Panc1 (cell line): ENCODE results near the gene PIEZO1. TPM values are rescaled to one million over a fixed set of nuclear protein-coding genes. Genes with fewer than 3 reads are reported as not detected.

Source experiments
- ATAC-seq: fragments of 200-7000 bp; cut with Tn5 transposase; 2 replicates; pipeline ENCODE4 v1.9.1; 2020; ENCODE audit warnings: mild to moderate bottlenecking, moderate library complexity
- BruUV-seq: library from RNA; stranded (reverse); fragments of 400-500 nt; replicated peaks from 2 replicates; lab custom pipeline; 2021; lab: Mats Ljungman, UMichigan
- CTCF ChIA-PET: fragments of 300-600 bp; sonication (Branson Sonifier 250); formaldehyde crosslinking; loops from one replicate; lab custom pipeline; 2022; ENCODE audit warnings: antibody characterized with exemption; lab: Charles Lee
- POLR2A ChIA-PET: fragments of 300-600 bp; sonication (Branson Sonifier 250); formaldehyde crosslinking; loops from one replicate; lab custom pipeline; 2022; ENCODE audit warnings: antibody characterized with exemption; lab: Charles Lee
- DNase-seq: peaks from one replicate; pipeline ENCODE4 v3.0.0-alpha.2; 2010; ENCODE audit warnings: low read depth, low spot score
- H3K27ac ChIP-seq: 2 replicates; pipeline ENCODE4 v1.5.1; 2011; ENCODE audit warnings: mild to moderate bottlenecking, low read length, inconsistent platforms
- H3K27me3 ChIP-seq: fragments of 200-500 bp; sonication (Bioruptor generic); 2 replicates; pipeline ENCODE4 v1.6.0; 2014; ENCODE audit warnings: low read length, inconsistent platforms; ENCODE audit not compliant: control insufficient read depth, insufficient read depth
- H3K36me3 ChIP-seq: fragments of 200-500 bp; sonication (Bioruptor generic); 2 replicates; pipeline ENCODE4 v1.5.1; 2014; ENCODE audit warnings: inconsistent platforms, mild to moderate bottlenecking, low read length, moderate library complexity; ENCODE audit not compliant: control insufficient read depth, insufficient read depth
- H3K4me1 ChIP-seq: 2 replicates; pipeline ENCODE4 v1.5.1; 2011; ENCODE audit warnings: inconsistent platforms, mild to moderate bottlenecking, low read length, moderate library complexity; ENCODE audit not compliant: control insufficient read depth, insufficient read depth
- H3K4me3 ChIP-seq, 2 experiments: 2 replicates each; pipeline ENCODE4 v1.5.1; 2011 to 2012; ENCODE audit warnings: low read depth in 2 of 2, low read length in 2 of 2, mild to moderate bottlenecking in 2 of 2, inconsistent platforms in 1 of 2, moderate library complexity in 1 of 2
- H3K9me3 ChIP-seq: fragments of 200-500 bp; sonication (Bioruptor generic); 2 replicates; pipeline ENCODE4 v1.5.1; 2014; ENCODE audit warnings: low read depth, mild to moderate bottlenecking, inconsistent platforms, low read length, moderate library complexity; ENCODE audit not compliant: control insufficient read depth, insufficient read depth
- CTCF ChIP-seq: fragments of 450-650 bp; IDR thresholded peaks from 2 replicates; pipeline ENCODE4 v1.5.1; 2017; ENCODE audit warnings: mild to moderate bottlenecking
- POLR2AphosphoS5 ChIP-seq: IDR thresholded peaks from 2 replicates; pipeline ENCODE4 v1.6.1; 2012; ENCODE audit warnings: mild to moderate bottlenecking, low read depth, low read length, moderate library complexity
- REST ChIP-seq, 2 experiments: IDR thresholded peaks; 2 replicates each; pipeline ENCODE4 v1.6.1; 2011 to 2012; ENCODE audit warnings: low read depth in 2 of 2, control low read depth in 1 of 2, low read length in 1 of 2, mild to moderate bottlenecking in 1 of 2, moderate library complexity in 1 of 2; ENCODE audit not compliant: insufficient read depth in 1 of 2
- SIN3A ChIP-seq: IDR thresholded peaks from 2 replicates; pipeline ENCODE4 v1.6.1; 2012; ENCODE audit warnings: low read depth, mild to moderate bottlenecking, low read length, moderate library complexity, borderline replicate concordance; ENCODE audit not compliant: insufficient read depth
- TCF7L2 ChIP-seq: IDR thresholded peaks from 2 replicates; pipeline ENCODE4 v1.6.1; 2011; ENCODE audit warnings: mild to moderate bottlenecking, low read depth, low read length, inconsistent platforms
- in situ Hi-C: cut with HindIII; loops from 2 replicates; pipeline ENCODE4 v1.10.0; 2016; ENCODE audit warnings: low sequenced_read_pairs, low pct_unique_long_range_greater_than_20kb
- intact Hi-C: fragments of 100-400 bp; cut with micrococcal nuclease; formaldehyde crosslinking; loops from one replicate; pipeline ENCODE4 v1.10.0; 2022; ENCODE audit not compliant: unreplicated experiment
- total RNA-seq: library from RNA; stranded (reverse); gene quantifications from one replicate; pipeline ENCODE4 v1.2.1, GENCODE V29; 2021; ENCODE audit not compliant: unreplicated experiment

PIEZO1 gene
- total RNA-seq, 1 experiment from 2014 or later, result 175 TPM

- in situ Hi-C loops (no loop called here), intact Hi-C loops (loop anchor here (10.0 kb wide), 1 partner anchor 48 kb away; no protein-coding TSS in a partner anchor)
- POLR2A ChIA-PET, result interaction anchor here (0.6 kb wide), 1 partner anchor 22 kb away, joined by 4 read pairs; no protein-coding TSS in a partner anchor
- Histone ChIP-seq H3K4me3 (peak overlapping the region; percentile 61 to 69), H3K27ac (peak overlapping the region; percentile 85), H3K27me3 (no peaks in the 10 kb centered on the region), H3K36me3 (no peaks in the 10 kb centered on the region; the same call in 1 of the 2 replicates), H3K9me3 (no peaks in the 10 kb centered on the region), H3K4me1 (peaks cover 38% of the 10 kb centered on the region)
- BruUV-seq, result no TSS peak
- no peak; the same call in 1 of the 2 replicates for ATAC-seq
- TF ChIP-seq SIN3A (no peak), CTCF (no peak), POLR2AphosphoS5 (no peak), REST (IDR thresholded peaks at IDR 0.05; ENCODE audit: insufficient read depth in 1 of 2, low read depth in 2 of 2, low read length in 1 of 2) (no peak), TCF7L2 (no peak)
- CTCF ChIA-PET, result interaction anchor here (0.6 kb wide), 1 partner anchor 222 kb away, joined by 3 read pairs; no protein-coding TSS in a partner anchor
- no peak for DNase-seq
These were observed 2.3 kb downstream of the PIEZO1 start for GRCh38 chr16:88782454-88783390.

- H3K4me1 ChIP-seq, result peaks cover 45% of the 10 kb centered on the region
- no peak for ATAC-seq
- intact Hi-C loops (loop anchor here (10.0 kb wide), 1 partner anchor 47 kb away; no protein-coding TSS in a partner anchor), in situ Hi-C loops (no loop called here)
- BruUV-seq, result no TSS peak
- H3K27me3 ChIP-seq, result no peaks in the 10 kb centered on the region
- ChIA-PET CTCF (interaction anchor here (0.6 to 1.3 kb wide), 5 partner anchors 12 to 1005 kb away, joined by 3 to 8 read pairs (median 3); no protein-coding TSS in a partner anchor), POLR2A (interaction anchor here (0.5 kb wide), 1 partner anchor 12 kb away, joined by 3 read pairs; no protein-coding TSS in a partner anchor)
- TF ChIP-seq CTCF (no peak), POLR2AphosphoS5 (no peak), SIN3A (no peak), REST (IDR thresholded peaks at IDR 0.05; ENCODE audit: insufficient read depth in 1 of 2, low read depth in 2 of 2, low read length in 1 of 2) (no peak), TCF7L2 (no peak)
- DNase-seq, result no peak
- H3K36me3 ChIP-seq, result no peaks in the 10 kb centered on the region; the same call in 1 of the 2 replicates
- no peaks in the 10 kb centered on the region for H3K9me3 ChIP-seq
- 0 out of 4 replicates have a peak overlapping the region, but pooled peaks of 1 of the 2 experiments have one; percentile 61 for H3K4me3 ChIP-seq
- H3K27ac ChIP-seq, result peak overlapping the region; percentile 72
These were observed 3.6 kb downstream of the PIEZO1 start for GRCh38 chr16:88781140-88782077.
